K562 (cell line): ENCODE data around the gene LINGO3. TPM values are rescaled to one million over a fixed set of nuclear protein-coding genes. Genes with fewer than 3 reads are reported as not detected.

Experiments used
- CREM ChIP-seq: IDR thresholded peaks from 2 replicates; pipeline ENCODE4 v1.6.1; 2014; ENCODE audit warnings: antibody characterized with exemption, low read depth
- DACH1 ChIP-seq: fragments of 450-650 bp; IDR thresholded peaks from 2 replicates; pipeline ENCODE4 v1.6.1; 2018; ENCODE audit not compliant: partially characterized antibody
- DNMT1 ChIP-seq: fragments of 450-650 bp; IDR thresholded peaks from 2 replicates; pipeline ENCODE4 v1.6.1; 2016; ENCODE audit warnings: antibody characterized with exemption, mild to moderate bottlenecking
- FOXK1 ChIP-seq: sonication (generic); formaldehyde crosslinking; IDR thresholded peaks from 2 replicates; pipeline ENCODE4 v1.8.0; 2022; ENCODE audit warnings: missing genetic modification reagents, mild to moderate bottlenecking, borderline replicate concordance
- L3MBTL2 ChIP-seq: fragments of 450-650 bp; IDR thresholded peaks from 2 replicates; pipeline ENCODE4 v1.6.1; 2016; ENCODE audit warnings: mild to moderate bottlenecking, moderate library complexity
- NFIC ChIP-seq: fragments of 450-650 bp; IDR thresholded peaks from 2 replicates; pipeline ENCODE4 v1.6.1; 2017; ENCODE audit warnings: mild to moderate bottlenecking, inconsistent platforms
- NR2C1 ChIP-seq, 2 experiments: fragments of 450-650 bp; IDR thresholded peaks; 2 replicates each; pipeline ENCODE4 v1.6.1; 2017; ENCODE audit warnings: mild to moderate bottlenecking in 2 of 2, antibody characterized with exemption in 1 of 2, inconsistent platforms in 1 of 2, missing compliant biosample characterization in 1 of 2, missing genetic modification characterization in 1 of 2
- PHF20 ChIP-seq: fragments of 450-650 bp; IDR thresholded peaks from 2 replicates; pipeline ENCODE4 v1.6.1; 2018; ENCODE audit not compliant: partially characterized antibody
- POU5F1 ChIP-seq: fragments of 150-350 bp; IDR thresholded peaks from 2 replicates; pipeline ENCODE4 v1.6.1; 2014; ENCODE audit warnings: borderline replicate concordance, low read length, low read depth, mild to moderate bottlenecking; ENCODE audit not compliant: partially characterized antibody
- RCOR1 ChIP-seq, 2 experiments: IDR thresholded peaks; 2 replicates each; pipeline ENCODE4 v1.6.1; 2012; ENCODE audit warnings: low read depth in 2 of 2, low read length in 2 of 2, borderline replicate concordance in 1 of 2, improper control_type of control experiment in 1 of 2
- polyA plus RNA-seq, 8 experiments: library from polyadenylated mRNA; depleted of rRNA in 4 of 8; stranded (reverse) in 5 of 8; unstranded in 3 of 8; fragments of >200 nt; fragmentation: Nextera tagmentation in 2 of 8; fragmentation: Illumina TruSeq in 1 of 8; extraction: Ambion mirVana in 2 of 8; extraction: Trizol in 1 of 8; gene quantifications; 2 replicates each; pipeline versions ENCODE4 v1.2.1 to v1.2.3, GENCODE V29; 2011 to 2014; ENCODE audit warnings: inconsistent platforms in 1 of 8, missing spikeins in 1 of 8
- total RNA-seq, 7 experiments: library from RNA; depleted of rRNA in 6 of 7; stranded (reverse); fragments of >200 nt in 6 of 7; fragmentation: Illumina TruSeq in 2 of 7; extraction: Trizol in 2 of 7; gene quantifications; 2 replicates each; pipeline versions ENCODE4 v1.2.1 to v1.2.3, GENCODE V29; 2011 to 2021; ENCODE audit warnings: low replicate concordance in 1 of 7
- TF ChIP-seq, protein P1 (sequence below), 2 experiments: fragments of 450-650 bp; IDR thresholded peaks; 2 replicates each; pipeline ENCODE4 v1.6.1; 2016; ENCODE audit warnings: mild to moderate bottlenecking in 2 of 2, borderline replicate concordance in 1 of 2, low read depth in 1 of 2, moderate library complexity in 1 of 2

The LINGO3 gene
- total and polyA plus RNA-seq, 9 of the 15 experiments (the other 6 are each of a cell fraction or from before 2014, with no cell fraction given), result 0.03 to 0.05 (median 0.03) TPM; not detected in 6

DNA sequence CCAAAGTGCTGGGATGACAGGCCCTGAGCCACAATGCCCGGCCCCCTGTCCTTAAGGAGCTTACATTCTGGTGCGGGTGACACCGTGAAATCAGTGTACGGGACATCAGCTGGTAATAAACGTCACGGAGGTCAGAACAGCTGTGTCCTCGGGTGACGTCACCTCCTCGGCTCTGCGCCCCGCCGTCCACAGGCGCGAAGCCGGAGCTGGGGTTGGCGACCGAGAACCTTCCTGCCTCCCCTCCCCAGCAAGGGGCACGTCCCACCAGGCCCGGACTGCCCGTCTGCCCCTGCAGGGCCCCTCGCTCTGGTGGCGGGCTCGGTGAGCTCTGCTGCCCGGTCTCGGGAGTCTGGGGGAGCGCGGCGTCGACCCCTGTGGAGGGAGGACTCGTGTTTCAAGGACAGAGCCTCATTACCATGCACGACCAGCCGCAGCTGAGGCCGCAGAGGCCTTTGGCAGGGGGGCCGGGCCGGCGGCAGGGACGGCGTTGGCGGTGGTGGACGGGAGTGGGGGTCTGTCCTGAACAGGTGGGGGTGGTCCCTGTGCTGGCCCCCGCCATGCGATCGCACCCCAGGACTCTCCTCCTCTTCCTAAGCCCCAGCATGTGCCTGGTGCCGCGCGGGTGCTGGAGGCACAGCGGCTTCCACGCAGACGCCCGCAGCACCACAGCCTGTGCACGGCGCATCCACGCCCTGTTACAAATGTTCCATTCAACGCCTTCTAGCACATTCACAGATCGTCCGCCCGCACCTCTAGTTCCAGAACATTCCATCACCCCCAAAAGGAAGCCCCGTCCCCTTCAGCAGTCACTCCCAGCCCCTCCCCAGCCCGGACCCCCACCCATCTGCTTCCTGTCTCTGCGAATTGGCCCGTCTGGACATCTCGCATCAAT lies 5.4 kb downstream of the LINGO3 start (continued):
- TF ChIP-seq, protein P1, sequence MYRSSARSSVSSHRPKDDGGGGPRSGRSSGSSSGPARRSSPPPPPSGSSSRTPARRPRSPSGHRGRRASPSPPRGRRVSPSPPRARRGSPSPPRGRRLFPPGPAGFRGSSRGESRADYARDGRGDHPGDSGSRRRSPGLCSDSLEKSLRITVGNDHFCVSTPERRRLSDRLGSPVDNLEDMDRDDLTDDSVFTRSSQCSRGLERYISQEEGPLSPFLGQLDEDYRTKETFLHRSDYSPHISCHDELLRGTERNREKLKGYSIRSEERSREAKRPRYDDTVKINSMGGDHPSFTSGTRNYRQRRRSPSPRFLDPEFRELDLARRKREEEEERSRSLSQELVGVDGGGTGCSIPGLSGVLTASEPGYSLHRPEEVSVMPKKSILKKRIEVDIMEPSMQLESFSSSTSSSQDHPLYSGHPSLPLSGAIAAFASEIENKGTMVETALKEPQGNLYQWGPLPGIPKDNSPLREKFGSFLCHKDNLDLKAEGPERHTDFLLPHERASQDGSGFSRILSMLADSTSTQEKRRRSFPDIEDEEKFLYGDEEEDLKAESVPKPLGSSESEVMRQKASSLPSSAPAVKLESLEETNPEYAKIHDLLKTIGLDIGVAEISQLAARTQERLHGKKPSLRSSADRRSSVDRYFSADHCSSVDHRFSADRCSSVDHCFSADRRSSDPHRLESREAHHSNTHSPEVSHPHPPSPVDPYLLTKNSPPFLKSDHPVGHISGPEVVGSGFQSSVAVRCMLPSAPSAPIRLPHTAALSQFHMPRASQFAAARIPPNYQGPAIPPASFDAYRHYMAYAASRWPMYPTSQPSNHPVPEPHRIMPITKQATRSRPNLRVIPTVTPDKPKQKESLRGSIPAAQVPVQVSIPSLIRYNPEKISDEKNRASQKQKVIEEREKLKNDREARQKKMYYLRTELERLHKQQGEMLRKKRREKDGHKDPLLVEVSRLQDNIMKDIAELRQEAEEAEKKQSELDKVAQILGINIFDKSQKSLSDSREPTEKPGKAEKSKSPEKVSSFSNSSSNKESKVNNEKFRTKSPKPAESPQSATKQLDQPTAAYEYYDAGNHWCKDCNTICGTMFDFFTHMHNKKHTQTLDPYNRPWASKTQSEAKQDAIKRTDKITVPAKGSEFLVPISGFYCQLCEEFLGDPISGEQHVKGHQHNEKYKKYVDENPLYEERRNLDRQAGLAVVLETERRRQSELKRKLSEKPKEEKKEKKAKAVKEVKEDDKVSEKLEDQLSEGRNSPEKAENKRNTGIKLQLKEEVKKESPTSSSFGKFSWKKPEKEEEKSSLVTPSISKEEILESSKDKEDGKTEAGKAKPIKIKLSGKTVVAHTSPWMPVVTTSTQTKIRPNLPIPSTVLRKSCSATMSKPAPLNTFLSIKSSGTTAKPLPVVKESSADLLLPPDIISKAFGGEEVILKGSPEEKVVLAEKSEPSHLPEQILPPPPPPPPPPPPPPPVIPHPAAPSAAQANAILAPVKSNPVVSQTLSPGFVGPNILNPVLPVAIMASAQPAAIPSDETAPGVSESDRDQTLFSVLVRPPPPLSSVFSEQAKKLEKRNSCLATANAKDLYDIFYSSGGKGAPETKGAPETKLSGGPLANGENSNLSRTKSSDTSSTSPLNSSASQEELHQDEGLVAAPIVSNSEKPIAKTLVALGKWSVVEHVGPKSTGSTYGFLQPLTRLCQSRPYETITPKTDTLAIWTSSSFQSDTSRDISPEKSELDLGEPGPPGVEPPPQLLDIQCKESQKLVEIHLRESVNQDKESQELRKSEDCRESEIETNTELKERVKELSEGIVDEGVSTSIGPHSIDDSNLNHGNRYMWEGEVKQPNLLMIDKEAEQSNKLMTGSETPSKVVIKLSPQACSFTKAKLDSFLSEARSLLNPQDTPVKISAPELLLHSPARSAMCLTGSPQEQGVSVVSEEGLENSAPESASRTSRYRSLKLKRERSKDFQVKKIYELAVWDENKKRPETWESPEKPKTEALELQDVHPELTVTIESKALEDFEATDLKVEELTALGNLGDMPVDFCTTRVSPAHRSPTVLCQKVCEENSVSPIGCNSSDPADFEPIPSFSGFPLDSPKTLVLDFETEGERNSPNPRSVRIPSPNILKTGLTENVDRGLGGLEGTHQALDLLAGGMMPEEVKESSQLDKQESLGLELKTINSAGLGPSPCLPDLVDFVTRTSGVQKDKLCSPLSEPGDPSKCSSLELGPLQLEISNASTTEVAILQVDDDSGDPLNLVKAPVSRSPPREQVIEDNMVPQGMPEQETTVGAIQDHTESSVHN (IDR thresholded peaks at IDR 0.05; ENCODE audit: borderline replicate concordance in 1 of 2, low read depth in 1 of 2), result peak in 1 of 2 experiments; percentile 91; a peak in 2 of 4 replicates
- TF ChIP-seq CREM, result peak; percentile 92
- peak; percentile 89 for TF ChIP-seq L3MBTL2
- peak; percentile 34; the same call in 1 of the 2 replicates for TF ChIP-seq NR2C1 (IDR thresholded peaks at IDR 0.05)
- TF ChIP-seq NR2C1 (tag; IDR thresholded peaks at IDR 0.05), result no peak
- peak in 1 of 2 experiments; percentile 19; a peak in 1 of 4 replicates for TF ChIP-seq RCOR1 (IDR thresholded peaks at IDR 0.05; ENCODE audit: borderline replicate concordance in 1 of 2, low read depth in 2 of 2, low read length in 2 of 2)
- TF ChIP-seq DACH1, result peak; percentile 95
- no peak for TF ChIP-seq PHF20
- TF ChIP-seq POU5F1, result no peak
- TF ChIP-seq NFIC, result no peak
- no peak for TF ChIP-seq FOXK1 (CRISPR knock-in tag)
- TF ChIP-seq DNMT1, result no peak
